IMR-90 (cell line): ENCODE results near the gene CCL27. TPM values are rescaled to one million over a fixed set of nuclear protein-coding genes. Genes with fewer than 3 reads are reported as not detected.

ENCODE experiments used
- ATAC-seq: fragments of 200-7000 bp; cut with Tn5 transposase; 2 replicates; pipeline ENCODE4 v1.9.1; 2020; ENCODE audit warnings: low read depth, mild to moderate bottlenecking, moderate library complexity
- BruUV-seq: library from RNA; stranded (reverse); fragments of 400-500 nt; replicated peaks from 2 replicates; lab custom pipeline; 2021; lab: Mats Ljungman, UMichigan
- CTCF ChIA-PET: fragments of 300-600 bp; formaldehyde crosslinking; extraction: SDS; loops from one replicate; lab custom pipeline; 2021; ENCODE audit warnings: antibody characterized with exemption; lab: Yijun Ruan, JAX
- POLR2A ChIA-PET: fragments of 300-600 bp; sonication (Branson Sonifier 250); formaldehyde crosslinking; loops from one replicate; lab custom pipeline; 2022; ENCODE audit warnings: antibody characterized with exemption; ENCODE audit not compliant: unreplicated experiment; lab: Charles Lee
- DNase-seq: peaks from one replicate; pipeline ENCODE4 v3.0.0; 2013
- H2AFZ ChIP-seq: replicated peaks from 2 replicates; pipeline ENCODE3; 2013; ENCODE audit warnings: low read length, mild to moderate bottlenecking; ENCODE audit not compliant: poor library complexity
- H2AK5ac ChIP-seq: 2 replicates; pipeline ENCODE4 v1.6.1; 2013; ENCODE audit warnings: low read depth, low read length, inconsistent platforms
- H2AK9ac ChIP-seq: replicated peaks from 2 replicates; pipeline ENCODE3; 2013; ENCODE audit warnings: mild to moderate bottlenecking, low read depth, low read length, moderate library complexity; ENCODE audit not compliant: poor library complexity
- H2BK120ac ChIP-seq: 2 replicates; pipeline ENCODE4 v1.6.1; 2013; ENCODE audit warnings: low read depth, low read length, inconsistent platforms
- H2BK15ac ChIP-seq: 3 replicates; pipeline ENCODE4 v1.6.1; 2013; ENCODE audit warnings: low read depth, low read length, inconsistent platforms
- H2BK20ac ChIP-seq: 2 replicates; pipeline ENCODE4 v1.6.1; 2013; ENCODE audit warnings: low read depth, mild to moderate bottlenecking, inconsistent platforms, low read length, moderate library complexity
- H2BK5ac ChIP-seq: 2 replicates; pipeline ENCODE4 v1.6.1; 2013; ENCODE audit warnings: mild to moderate bottlenecking, low read depth, low read length, inconsistent platforms; ENCODE audit not compliant: poor library complexity, severe bottlenecking
- H3K14ac ChIP-seq: replicated peaks from 2 replicates; pipeline ENCODE4 v1.6.1; 2013; ENCODE audit warnings: low read depth, low read length, inconsistent platforms
- H3K18ac ChIP-seq: 2 replicates; pipeline ENCODE4 v1.6.1; 2013; ENCODE audit warnings: low read depth, low read length, control low read depth
- H3K23ac ChIP-seq: 2 replicates; pipeline ENCODE4 v1.6.1; 2013; ENCODE audit warnings: low read depth, low read length, inconsistent platforms
- H3K27ac ChIP-seq: 2 replicates; pipeline ENCODE4 v1.5.1; 2013; ENCODE audit warnings: mild to moderate bottlenecking, control low read depth, low read length; ENCODE audit not compliant: insufficient read depth
- H3K27me3 ChIP-seq: 2 replicates; pipeline ENCODE4 v1.6.1; 2013; ENCODE audit warnings: low read length; ENCODE audit not compliant: control insufficient read depth, insufficient read depth
- H3K36me3 ChIP-seq: 2 replicates; pipeline ENCODE4 v1.6.1; 2013; ENCODE audit warnings: low read length, mixed read lengths; ENCODE audit not compliant: control insufficient read depth, insufficient read depth
- H3K4ac ChIP-seq: 2 replicates; pipeline ENCODE4 v1.6.1; 2013; ENCODE audit warnings: low read depth, low read length, inconsistent platforms
- H3K4me1 ChIP-seq: 2 replicates; pipeline ENCODE4 v1.6.1; 2013; ENCODE audit warnings: low read length, mixed read lengths; ENCODE audit not compliant: control insufficient read depth, insufficient read depth
- H3K4me2 ChIP-seq: 2 replicates; pipeline ENCODE4 v1.6.1; 2013; ENCODE audit warnings: low read depth, mild to moderate bottlenecking, control low read depth, low read length, moderate library complexity
- H3K4me3 ChIP-seq: 2 replicates; pipeline ENCODE4 v1.5.1; 2013; ENCODE audit warnings: low read depth, mild to moderate bottlenecking, control low read depth, low read length, moderate library complexity; ENCODE audit not compliant: insufficient read depth
- H3K56ac ChIP-seq: 2 replicates; pipeline ENCODE4 v1.6.1; 2013; ENCODE audit warnings: low read length, inconsistent platforms; ENCODE audit not compliant: insufficient read depth; ENCODE audit errors: extremely low read depth
- H3K79me1 ChIP-seq, 2 experiments: 2 replicates each; pipeline ENCODE4 v1.6.1; 2013; ENCODE audit warnings: low read length in 2 of 2, inconsistent platforms in 1 of 2, low read depth in 1 of 2
- H3K9ac ChIP-seq: 2 replicates; pipeline ENCODE4 v1.6.1; 2013; ENCODE audit warnings: low read depth, low read length, control low read depth
- H3K9me1 ChIP-seq: 2 replicates; pipeline ENCODE4 v1.6.1; 2013; ENCODE audit warnings: low read length, inconsistent platforms; ENCODE audit not compliant: insufficient read depth
- H3K9me3 ChIP-seq: 2 replicates; pipeline ENCODE4 v1.6.1; 2013; ENCODE audit warnings: low read length; ENCODE audit not compliant: control insufficient read depth, insufficient read depth
- H4K20me1 ChIP-seq: 2 replicates; pipeline ENCODE4 v1.6.1; 2013; ENCODE audit warnings: low read length, inconsistent platforms; ENCODE audit not compliant: insufficient read depth
- H4K5ac ChIP-seq: 2 replicates; pipeline ENCODE4 v1.6.1; 2013; ENCODE audit warnings: mild to moderate bottlenecking, low read depth, low read length, control low read depth
- H4K8ac ChIP-seq, 2 experiments: 2 replicates each; pipeline ENCODE4 v1.6.1; 2013; ENCODE audit warnings: low read depth in 2 of 2, low read length in 2 of 2, control low read depth in 1 of 2, inconsistent platforms in 1 of 2
- H4K91ac ChIP-seq: 2 replicates; pipeline ENCODE4 v1.6.1; 2013; ENCODE audit warnings: low read depth, low read length, inconsistent platforms; ENCODE audit not compliant: insufficient read depth
- BHLHE40 ChIP-seq: fragments of 150-350 bp; IDR thresholded peaks from 2 replicates; pipeline ENCODE4 v1.6.1; 2016; ENCODE audit warnings: mild to moderate bottlenecking, low read depth, low read length
- CHD1 ChIP-seq: IDR thresholded peaks from 2 replicates; pipeline ENCODE4 v1.6.1; 2012; ENCODE audit warnings: low read depth, low read length, improper control_type of control experiment
- MAFK ChIP-seq: IDR thresholded peaks from 2 replicates; pipeline ENCODE4 v1.6.1; 2012; ENCODE audit warnings: low read depth, low read length, improper control_type of control experiment
- MAZ ChIP-seq: IDR thresholded peaks from 2 replicates; pipeline ENCODE4 v1.6.1; 2012; ENCODE audit warnings: low read depth, mild to moderate bottlenecking, low read length, improper control_type of control experiment, moderate library complexity, borderline replicate concordance
- MXI1 ChIP-seq: IDR thresholded peaks from 2 replicates; pipeline ENCODE4 v1.6.1; 2012; ENCODE audit warnings: low read depth, mild to moderate bottlenecking, low read length, moderate library complexity, borderline replicate concordance
- RFX5 ChIP-seq: IDR thresholded peaks from 2 replicates; pipeline ENCODE4 v1.8.0; 2012; ENCODE audit warnings: low read depth, mild to moderate bottlenecking, low read length, moderate library complexity
- WGBS, 2 experiments: methylation state at CpG; one replicate each; pipeline versions ENCODE4 v1.1.5 to v1.1.7; 2013; ENCODE audit warnings: missing lambda C conversion rate in 2 of 2; ENCODE audit not compliant: insufficient read length in 1 of 2; ENCODE audit errors: extremely low coverage in 2 of 2; 5-methylcytosine and 5-hydroxymethylcytosine counted together
- dilution Hi-C: fragments of 300-500 bp; cut with HindIII; formaldehyde crosslinking; loops from one replicate; pipeline ENCODE4 v1.14.3; 2018; ENCODE audit warnings: low sequenced_read_pairs; ENCODE audit not compliant: unreplicated experiment
- in situ Hi-C: fragments of 300-500 bp; cut with MboI; formaldehyde crosslinking; loops from 3 replicates; pipeline ENCODE4 v1.14.3; 2019; ENCODE audit warnings: low sequenced_read_pairs, inconsistent platforms, mixed read lengths
- intact Hi-C: fragments of 100-400 bp; cut with micrococcal nuclease; formaldehyde crosslinking; loops from 2 replicates; pipeline ENCODE4 v1.10.0; 2022
- polyA plus RNA-seq, 3 experiments: library from polyadenylated mRNA; depleted of rRNA; stranded (reverse); fragments of >200 nt; gene quantifications; 2 replicates each; pipeline ENCODE4 v1.2.3, GENCODE V29; 2012; ENCODE audit warnings: low replicate concordance in 1 of 3
- total RNA-seq: library from RNA; depleted of rRNA; stranded (reverse); fragments of >200 nt; gene quantifications from 2 replicates; pipeline ENCODE4 v1.2.3, GENCODE V29; 2012
- TF ChIP-seq, protein P1 (sequence below): conservative IDR thresholded peaks from 2 replicates; pipeline ENCODE4 v1.5.1; 2012; ENCODE audit warnings: mild to moderate bottlenecking, low read depth, low read length, improper control_type of control experiment

CCL27 gene
- total and polyA plus RNA-seq, 2 of the 4 experiments (the other 2 are of a cell fraction): 0.18 to 0.26 TPM

DNA sequence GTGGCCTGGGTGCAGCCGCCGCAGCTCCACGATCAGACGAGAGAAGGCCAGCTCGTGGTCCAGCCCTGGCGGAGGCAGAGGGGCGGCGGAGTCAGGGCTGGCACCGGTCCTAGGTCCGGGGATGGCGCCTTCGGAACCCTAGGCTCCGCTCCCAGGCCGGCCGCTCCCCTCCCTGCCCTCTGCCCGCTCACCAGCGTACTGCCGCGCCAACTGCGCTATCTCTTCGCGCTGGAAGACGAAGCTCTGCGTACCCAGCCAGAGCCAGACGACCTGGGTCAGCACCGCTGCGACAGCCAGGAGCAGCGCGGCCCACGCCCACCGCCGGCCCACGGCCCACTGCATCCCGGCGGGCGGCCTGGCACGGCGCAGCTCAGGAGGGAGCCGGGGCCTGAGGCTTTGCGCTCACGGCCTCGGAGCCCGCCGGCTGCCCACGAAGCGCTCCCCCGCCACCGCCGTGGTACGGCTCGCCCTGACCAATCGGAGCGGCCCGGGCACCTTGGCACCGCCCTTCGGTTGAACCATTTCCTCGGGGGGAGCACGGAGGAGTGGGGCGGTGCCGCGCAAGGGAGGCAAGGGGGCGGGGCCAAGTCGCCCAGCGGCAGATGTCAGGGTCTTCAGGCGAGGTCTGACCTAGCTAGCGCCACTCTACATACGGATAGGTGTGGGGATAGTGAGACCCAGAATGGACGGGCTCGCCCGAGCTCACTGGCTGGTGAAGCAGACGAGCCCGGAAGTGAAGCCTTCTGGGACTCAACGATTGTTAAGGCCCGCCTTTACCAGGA lies 24.9 kb downstream of the CCL27 start, which contains the start of gene SIGMAR1 (continued):
- TF ChIP-seq MAFK (no peak), MAZ (peak; percentile 85)

DNA sequence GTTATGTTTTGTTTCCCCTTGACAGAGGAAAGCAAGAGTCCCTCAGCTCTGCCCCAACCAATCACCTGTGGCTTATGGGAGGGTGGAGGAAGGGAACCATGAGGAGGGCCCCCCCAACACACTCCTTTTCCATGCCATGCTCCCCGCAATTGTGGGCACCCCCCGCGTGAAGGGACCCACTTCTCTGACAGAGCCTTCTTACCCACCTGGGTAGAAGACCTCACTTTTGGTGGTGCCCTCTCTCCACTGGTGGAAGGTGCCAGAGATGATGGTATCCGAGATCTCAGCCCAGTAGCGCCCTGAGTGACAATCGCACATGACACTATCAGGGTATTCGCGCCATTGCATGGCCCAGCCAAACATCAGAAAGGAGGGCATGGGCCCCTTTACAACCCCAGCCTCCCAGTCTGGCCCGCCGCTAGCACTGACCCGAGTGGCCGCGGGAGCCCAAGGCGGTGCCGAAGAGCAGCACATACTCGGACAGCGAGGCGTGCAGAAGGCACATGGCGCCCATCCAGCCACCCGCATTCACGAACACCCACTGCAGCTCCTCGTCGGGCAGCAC lies 25.6 kb downstream of the CCL27 start:
- H4K20me1 ChIP-seq: peaks cover 9% of the 10 kb centered on the region; the same call in 1 of the 2 replicates
- dilution Hi-C loops: no loop called here
- no TSS peak for BruUV-seq

More for the DNA sequence above, 25.6 kb downstream of the CCL27 start:
- TF ChIP-seq, protein P1, sequence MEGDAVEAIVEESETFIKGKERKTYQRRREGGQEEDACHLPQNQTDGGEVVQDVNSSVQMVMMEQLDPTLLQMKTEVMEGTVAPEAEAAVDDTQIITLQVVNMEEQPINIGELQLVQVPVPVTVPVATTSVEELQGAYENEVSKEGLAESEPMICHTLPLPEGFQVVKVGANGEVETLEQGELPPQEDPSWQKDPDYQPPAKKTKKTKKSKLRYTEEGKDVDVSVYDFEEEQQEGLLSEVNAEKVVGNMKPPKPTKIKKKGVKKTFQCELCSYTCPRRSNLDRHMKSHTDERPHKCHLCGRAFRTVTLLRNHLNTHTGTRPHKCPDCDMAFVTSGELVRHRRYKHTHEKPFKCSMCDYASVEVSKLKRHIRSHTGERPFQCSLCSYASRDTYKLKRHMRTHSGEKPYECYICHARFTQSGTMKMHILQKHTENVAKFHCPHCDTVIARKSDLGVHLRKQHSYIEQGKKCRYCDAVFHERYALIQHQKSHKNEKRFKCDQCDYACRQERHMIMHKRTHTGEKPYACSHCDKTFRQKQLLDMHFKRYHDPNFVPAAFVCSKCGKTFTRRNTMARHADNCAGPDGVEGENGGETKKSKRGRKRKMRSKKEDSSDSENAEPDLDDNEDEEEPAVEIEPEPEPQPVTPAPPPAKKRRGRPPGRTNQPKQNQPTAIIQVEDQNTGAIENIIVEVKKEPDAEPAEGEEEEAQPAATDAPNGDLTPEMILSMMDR: no peak
- TF ChIP-seq MXI1: no peak
- no peak for TF ChIP-seq MAZ
- no peak for TF ChIP-seq BHLHE40
- no peak for TF ChIP-seq CHD1
- TF ChIP-seq RFX5: no peak
- H3K9ac ChIP-seq: peak overlapping the region; percentile 77
- ChIA-PET POLR2A (interaction anchor here (0.8 to 2.0 kb wide), 2 partner anchors 10 to 17 kb away, joined by 5 to 10 read pairs; partner anchors contain the start of gene GALT), CTCF (no interaction called here)
- H3K36me3 ChIP-seq: peaks cover 6% of the 10 kb centered on the region
- WGBS, 2 experiments: 0% methylated on average over 11 of the region's 23 CpGs; no CpG with 5 or more reads in 1 of the 2 experiments
- peaks cover 13 to 36% of the 10 kb centered on the region in 2 experiments for H3K79me1 ChIP-seq
- no peak overlapping the region for H2BK20ac ChIP-seq
- H3K27ac ChIP-seq: peak overlapping the region; percentile 82
- H2BK15ac ChIP-seq: no peak overlapping the region
- peak overlapping the region; percentile 97 for H2AFZ ChIP-seq
- H2AK5ac ChIP-seq: peak overlapping the region; percentile 96
- H3K27me3 ChIP-seq: no peaks in the 10 kb centered on the region
- H3K14ac ChIP-seq: peak overlapping the region; percentile 61
- peak overlapping the region; percentile 80 for H4K91ac ChIP-seq
- intact Hi-C loops (loop anchor here (2.0 kb wide), 1 partner anchor 66 kb away; no protein-coding TSS in a partner anchor), in situ Hi-C loops (no loop called here)
- DNase-seq (peak; percentile 22), ATAC-seq (no peak; the same call in none of the 2 replicates)
- H3K9me1 ChIP-seq: peaks cover 13% of the 10 kb centered on the region; the same call in 1 of the 2 replicates
- H2BK120ac ChIP-seq: no peak overlapping the region
- H3K4ac ChIP-seq: peak overlapping the region; percentile 60
- H3K4me2 ChIP-seq: peak overlapping the region; percentile 98
- H3K23ac ChIP-seq: peak overlapping the region; percentile 97
- peak overlapping the region; percentile 84 for H3K4me3 ChIP-seq
- peak overlapping the region; percentile 55 for H2BK5ac ChIP-seq
- no peaks in the 10 kb centered on the region for H3K9me3 ChIP-seq
- H3K18ac ChIP-seq: no peak overlapping the region
- H4K5ac ChIP-seq: 0 out of 2 replicates have a peak overlapping the region, but pooled peaks have one; percentile 13
- H3K56ac ChIP-seq: no peak overlapping the region
- peak overlapping the region; percentile 89 for H2AK9ac ChIP-seq
- peak overlapping the region; percentile 46 to 96 for H4K8ac ChIP-seq
- H3K4me1 ChIP-seq: peaks cover 4% of the 10 kb centered on the region
